ENCODE measurements around the gene COPG2. TPM values are rescaled to one million over a fixed set of nuclear protein-coding genes. Genes with fewer than 3 reads are reported as not detected.

Gene COPG2
- total RNA-seq, 1 experiment from 2014 or later: 13.9 TPM

GRCh38 chr7:130627775-130628174 lies 40.8 kb downstream of the COPG2 start:
- Histone ChIP-seq H3K9me3 (peaks cover 13% of the 10 kb centered on the region), H3K4me3 (ENCODE audit: low read depth, low read length) (no peak overlapping the region), H3K36me3 (ENCODE audit: control insufficient read depth, insufficient read depth, low read length) (no peaks in the 10 kb centered on the region), H3K4me1 (no peaks in the 10 kb centered on the region), H3K27me3 (replicated peaks; ENCODE audit: control insufficient read depth, insufficient read depth, low read length) (no peaks in the 10 kb centered on the region)
- no peak for TF ChIP-seq CTCF (IDR thresholded peaks at IDR 0.05; ENCODE audit: insufficient read depth in 1 of 2, low read depth in 1 of 2, low read length in 1 of 2, severe bottlenecking in 1 of 2, unreplicated experiment in 1 of 2)
- Mint-ChIP-seq H3K27me3 (ENCODE audit: insufficient read depth, unreplicated experiment) (no peaks in the 10 kb centered on the region), H3K27ac (ENCODE audit: unreplicated experiment) (no peak overlapping the region), H3K36me3 (ENCODE audit: insufficient read depth, unreplicated experiment) (no peaks in the 10 kb centered on the region), H3K4me3 (ENCODE audit: unreplicated experiment) (no peak overlapping the region), H3K4me1 (ENCODE audit: low read depth, unreplicated experiment) (no peaks in the 10 kb centered on the region), H3K9me3 (ENCODE audit: unreplicated experiment) (peaks cover 19% of the 10 kb centered on the region)
- CTCF ChIA-PET: no interaction called here
- POLR2A ChIA-PET: no interaction called here
- no peak for DNase-seq
- intact Hi-C loops (cut with micrococcal nuclease; ENCODE audit: unreplicated experiment): no loop called here
- no TSS peak for BruUV-seq (replicated peaks)

- ChIA-PET CTCF (no interaction called here), POLR2A (no interaction called here)
- Mint-ChIP-seq H3K4me3 (ENCODE audit: unreplicated experiment) (no peak overlapping the region), H3K36me3 (ENCODE audit: insufficient read depth, unreplicated experiment) (no peaks in the 10 kb centered on the region), H3K27ac (ENCODE audit: unreplicated experiment) (no peak overlapping the region), H3K27me3 (ENCODE audit: insufficient read depth, unreplicated experiment) (no peaks in the 10 kb centered on the region), H3K4me1 (ENCODE audit: low read depth, unreplicated experiment) (no peaks in the 10 kb centered on the region), H3K9me3 (ENCODE audit: unreplicated experiment) (no peaks in the 10 kb centered on the region)
- H3K4me3 ChIP-seq (ENCODE audit: low read depth, low read length): no peak overlapping the region
- no peak for DNase-seq
- H3K27me3 ChIP-seq (replicated peaks; ENCODE audit: control insufficient read depth, insufficient read depth, low read length): no peaks in the 10 kb centered on the region
- BruUV-seq (replicated peaks): no TSS peak
- H3K9me3 ChIP-seq: no peaks in the 10 kb centered on the region
- no peaks in the 10 kb centered on the region for H3K4me1 ChIP-seq
- intact Hi-C loops (cut with micrococcal nuclease; ENCODE audit: unreplicated experiment): no loop called here
- TF ChIP-seq CTCF (IDR thresholded peaks at IDR 0.05; ENCODE audit: insufficient read depth in 1 of 2, low read depth in 1 of 2, low read length in 1 of 2, severe bottlenecking in 1 of 2, unreplicated experiment in 1 of 2): no peak
- no peaks in the 10 kb centered on the region for H3K36me3 ChIP-seq (ENCODE audit: control insufficient read depth, insufficient read depth, low read length)
These were observed 45.7 kb downstream of the COPG2 start for GRCh38 chr7:130622866-130623265.

GRCh38 chr7:130615583-130615982 lies 53.0 kb downstream of the COPG2 start:
- Histone ChIP-seq H3K9me3 (no peaks in the 10 kb centered on the region), H3K4me1 (no peaks in the 10 kb centered on the region), H3K36me3 (ENCODE audit: control insufficient read depth, insufficient read depth, low read length) (no peaks in the 10 kb centered on the region), H3K4me3 (ENCODE audit: low read depth, low read length) (no peak overlapping the region), H3K27me3 (replicated peaks; ENCODE audit: control insufficient read depth, insufficient read depth, low read length) (no peaks in the 10 kb centered on the region)
- no peak overlapping the region for H3K27ac Mint-ChIP-seq (ENCODE audit: unreplicated experiment)
- H3K4me3 Mint-ChIP-seq (ENCODE audit: unreplicated experiment): no peak overlapping the region
- ChIA-PET CTCF (no interaction called here), POLR2A (no interaction called here)
- no peak for DNase-seq
- H3K4me1 Mint-ChIP-seq (ENCODE audit: low read depth, unreplicated experiment): no peaks in the 10 kb centered on the region
- no TSS peak for BruUV-seq (replicated peaks)
- no peaks in the 10 kb centered on the region for H3K27me3 Mint-ChIP-seq (ENCODE audit: insufficient read depth, unreplicated experiment)
- no peaks in the 10 kb centered on the region for H3K9me3 Mint-ChIP-seq (ENCODE audit: unreplicated experiment)
- intact Hi-C loops (cut with micrococcal nuclease; ENCODE audit: unreplicated experiment): no loop called here
- no peak for TF ChIP-seq CTCF (IDR thresholded peaks at IDR 0.05; ENCODE audit: insufficient read depth in 1 of 2, low read depth in 1 of 2, low read length in 1 of 2, severe bottlenecking in 1 of 2, unreplicated experiment in 1 of 2)
- peaks cover 8% of the 10 kb centered on the region for H3K36me3 Mint-ChIP-seq (ENCODE audit: insufficient read depth, unreplicated experiment)

All from Caco-2 (cell line).